ENCODE measurements around the gene GYG2.

DNA sequence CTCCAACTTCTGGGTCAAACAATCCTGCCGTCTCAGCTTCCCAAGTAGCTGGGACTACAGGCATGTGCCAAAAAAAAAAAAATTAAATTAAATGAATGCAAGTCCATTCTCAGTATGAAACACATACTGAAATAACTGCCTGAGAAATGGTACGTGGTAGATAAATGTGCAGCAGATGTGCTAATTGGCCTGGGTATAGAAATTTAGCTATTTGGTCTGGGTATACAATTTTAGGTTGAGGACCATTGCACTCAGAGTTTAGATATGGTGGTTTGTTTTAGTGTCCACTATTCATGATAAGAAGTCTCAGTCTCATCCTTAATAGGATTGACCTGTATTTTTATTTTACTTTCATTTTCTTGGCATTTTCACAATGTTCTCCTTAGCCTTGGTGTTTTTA is 9.2 kb downstream of the GYG2 start:
- TF ChIP-seq EZH2 (IDR thresholded peaks at IDR 0.05; ENCODE audit: borderline replicate concordance, low read depth, low read length, poor library complexity, severe bottlenecking) (no peak), CTCF (conservative IDR thresholded peaks at IDR 0.05; ENCODE audit: low read depth, low read length) (no peak)

Measured in A673 (cell line).